CD14-positive monocyte (primary cell): ENCODE measurements around the gene P4HB. TPM values are rescaled to one million over a fixed set of nuclear protein-coding genes. Genes with fewer than 3 reads are reported as not detected.
"Not testable (repeated sequence)": the region's sequence is repeated elsewhere in the genome, so short reads cannot be mapped to it uniquely, and the experiment has no call there.

Source experiments
- DNase-seq, 3 donors: peaks; one replicate each; pipeline ENCODE4 v3.0.0-alpha.2; 2011 to 2022
- H2AFZ ChIP-seq: 2 replicates; pipeline ENCODE4 v1.6.0; 2012; ENCODE audit warnings: mild to moderate bottlenecking, low read depth, low read length, inconsistent platforms; ENCODE audit not compliant: insufficient read depth, poor library complexity, severe bottlenecking
- H3K27ac ChIP-seq, 2 donors: 1 replicate in 1 of 2; 2 replicates in 1 of 2; pipeline ENCODE4 v1.5.1; 2012 to 2013; ENCODE audit warnings: low read length in 2 of 2, control low read depth in 1 of 2, inconsistent platforms in 1 of 2, low read depth in 1 of 2, mild to moderate bottlenecking in 1 of 2
- H3K27me3 ChIP-seq, 2 donors: one replicate each; pipeline versions ENCODE4 v1.6.0 to v1.6.1; 2011 to 2013; ENCODE audit warnings: low read length in 2 of 2; ENCODE audit not compliant: control insufficient read depth in 2 of 2, insufficient read depth in 2 of 2
- H3K36me3 ChIP-seq, 2 donors: replicated peaks in 1 of 2; 1 replicate in 1 of 2; 2 replicates in 1 of 2; pipeline versions ENCODE4 v1.5.1 to v1.6.1; 2012 to 2013; ENCODE audit warnings: low read length in 2 of 2, control low read depth in 1 of 2, inconsistent platforms in 1 of 2, mild to moderate bottlenecking in 1 of 2; ENCODE audit not compliant: insufficient read depth in 2 of 2, control insufficient read depth in 1 of 2
- H3K4me1 ChIP-seq, 2 donors: 1 replicate in 1 of 2; 2 replicates in 1 of 2; pipeline versions ENCODE4 v1.5.1 to v1.6.1; 2012 to 2013; ENCODE audit warnings: low read length in 2 of 2, control low read depth in 1 of 2, inconsistent platforms in 1 of 2, mild to moderate bottlenecking in 1 of 2, moderate library complexity in 1 of 2; ENCODE audit not compliant: insufficient read depth in 2 of 2, control insufficient read depth in 1 of 2
- H3K4me2 ChIP-seq: replicated peaks from 2 replicates; pipeline ENCODE3; 2012; ENCODE audit warnings: low read length, moderate library complexity, mild to moderate bottlenecking; ENCODE audit not compliant: poor library complexity, severe bottlenecking; ENCODE audit errors: extremely low read depth
- H3K4me3 ChIP-seq, 3 experiments: fragments of 200-600 bp in 1 of 3; sonication (generic) in 1 of 3; replicated peaks in 1 of 3; 1 replicate in 2 of 3; 2 replicates in 1 of 3; pipeline ENCODE4 v1.5.1; 2011 to 2013; ENCODE audit warnings: low read length in 3 of 3, mild to moderate bottlenecking in 3 of 3, control low read depth in 2 of 3, low read depth in 2 of 3, inconsistent platforms in 1 of 3, moderate library complexity in 1 of 3
- H3K79me2 ChIP-seq: 2 replicates; pipeline ENCODE4 v1.6.0; 2012; ENCODE audit warnings: mild to moderate bottlenecking, control low read depth, inconsistent platforms, low read length, moderate library complexity; ENCODE audit not compliant: insufficient read depth
- H3K9ac ChIP-seq: 2 replicates; pipeline ENCODE4 v1.6.0; 2017; ENCODE audit warnings: low read length, mild to moderate bottlenecking; ENCODE audit not compliant: insufficient read depth, poor library complexity, severe bottlenecking
- H3K9me3 ChIP-seq, 2 donors: replicated peaks in 1 of 2; 1 replicate in 1 of 2; 2 replicates in 1 of 2; pipeline versions ENCODE4 v1.5.1 to v1.6.1; 2012 to 2013; ENCODE audit warnings: low read length in 2 of 2, control low read depth in 1 of 2; ENCODE audit not compliant: control insufficient read depth in 1 of 2, insufficient read depth in 1 of 2
- H4K20me1 ChIP-seq: 2 replicates; pipeline ENCODE4 v1.6.0; 2012; ENCODE audit warnings: mild to moderate bottlenecking, low read length, control low read depth, moderate library complexity; ENCODE audit not compliant: insufficient read depth
- H3K27ac Mint-ChIP-seq, 7 donors: one replicate each; pipeline ENCODE4 v1.8.0; 2020; ENCODE audit warnings: mild to moderate bottlenecking in 7 of 7, mixed read lengths in 7 of 7, moderate library complexity in 6 of 7, inconsistent platforms in 2 of 7
- H3K27me3 Mint-ChIP-seq, 3 donors: one replicate each; pipeline ENCODE4 v1.8.0; 2021 to 2022; ENCODE audit warnings: low read depth in 3 of 3, mild to moderate bottlenecking in 3 of 3, mixed read lengths in 3 of 3, moderate library complexity in 3 of 3, inconsistent platforms in 1 of 3
- H3K36me3 Mint-ChIP-seq, 2 donors: one replicate each; pipeline ENCODE4 v1.8.0; 2020; ENCODE audit warnings: mixed read lengths in 2 of 2, inconsistent platforms in 1 of 2, mild to moderate bottlenecking in 1 of 2
- H3K4me1 Mint-ChIP-seq: one replicate; pipeline ENCODE4 v1.8.0; 2020; ENCODE audit warnings: mild to moderate bottlenecking, mixed read lengths
- H3K4me3 Mint-ChIP-seq, 2 donors: one replicate each; pipeline ENCODE4 v1.8.0; 2020; ENCODE audit warnings: mild to moderate bottlenecking in 2 of 2, mixed read lengths in 2 of 2, moderate library complexity in 1 of 2
- H3K9me3 Mint-ChIP-seq, 7 donors: one replicate each; pipeline ENCODE4 v1.8.0; 2020 to 2022; ENCODE audit warnings: mixed read lengths in 7 of 7, mild to moderate bottlenecking in 6 of 7, moderate library complexity in 6 of 7, inconsistent platforms in 2 of 7
- WGBS: methylation state at CpG from one replicate; pipeline ENCODE4 v1.1.5; 2013; ENCODE audit warnings: missing lambda C conversion rate; ENCODE audit not compliant: insufficient coverage; 5-methylcytosine and 5-hydroxymethylcytosine counted together
- intact Hi-C, 2 donors: fragments of 100-400 bp; cut with micrococcal nuclease; formaldehyde crosslinking; loops; one replicate each; pipeline versions ENCODE4 v1.15.0 to v1.15.1; 2023
- polyA plus RNA-seq, 3 donors: library from polyadenylated mRNA; depleted of rRNA in 1 of 3; unstranded in 2 of 3; stranded (reverse) in 1 of 3; fragments of 300-500 nt in 2 of 3; fragments of >200 nt in 1 of 3; fragmentation: Illumina TruSeq in 2 of 3; gene quantifications; 1 replicate in 2 of 3; 2 replicates in 1 of 3; pipeline ENCODE4 v1.2.3, GENCODE V29; 2012 to 2021
- TF ChIP-seq, protein P1 (sequence below): fragments of 200-600 bp; IDR thresholded peaks from one replicate; pipeline ENCODE4 v1.8.0; 2022; ENCODE audit warnings: antibody characterized with exemption, mild to moderate bottlenecking

Gene P4HB
- polyA plus RNA-seq, 3 donors, result 108 to 297 (median 291) TPM

DNA sequence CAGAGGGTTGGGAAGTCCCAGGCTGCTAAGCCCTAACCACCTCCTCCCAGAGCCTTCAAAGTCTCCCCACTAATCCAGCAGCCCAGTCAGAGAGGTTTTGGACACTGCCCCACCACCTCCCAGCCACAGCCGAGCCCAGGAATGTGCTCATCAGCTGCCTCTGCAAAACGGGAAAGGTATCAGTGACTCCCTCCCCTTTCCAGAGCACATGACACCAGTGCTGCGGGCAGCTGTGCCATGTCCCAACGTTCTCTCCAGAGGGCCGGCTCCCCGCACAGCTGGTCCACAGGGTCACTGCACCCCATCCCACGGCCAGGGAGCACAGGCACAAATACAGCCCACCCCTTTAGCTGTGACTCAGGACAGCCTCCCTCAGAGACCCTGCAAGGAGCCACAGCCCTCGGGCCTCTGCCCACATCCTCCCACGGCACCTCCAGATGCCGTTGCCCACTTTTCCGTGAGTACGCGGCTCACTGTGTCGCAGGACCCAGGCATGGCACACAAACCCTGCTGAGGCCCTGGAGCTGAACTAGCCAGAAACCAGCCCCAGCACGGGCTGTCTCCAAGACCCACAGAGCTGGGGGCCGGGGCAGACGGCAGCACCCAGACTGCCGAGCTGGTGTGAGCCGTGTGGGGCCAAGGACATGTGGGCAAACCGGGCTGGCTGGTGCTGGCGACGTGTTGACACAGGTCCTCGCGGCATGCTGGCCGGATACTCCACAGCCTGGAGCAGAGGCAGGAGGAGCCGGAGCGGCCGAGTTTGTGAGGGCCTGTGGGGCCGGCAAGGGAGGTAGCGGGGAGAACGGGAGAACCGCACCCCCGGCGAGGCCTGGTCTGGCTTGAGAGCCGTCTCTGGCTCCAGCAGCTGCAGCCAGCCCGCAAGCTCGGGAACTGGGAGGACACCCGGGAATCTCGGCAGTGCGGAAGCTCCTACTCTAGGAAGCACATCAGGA lies 19.2 kb downstream of the P4HB start:
- 43% methylated on average over 36 of the region's 40 CpGs for WGBS
- Histone ChIP-seq H3K27ac (no peak overlapping the region), H3K27me3 (no peaks in the 10 kb centered on the region), H3K4me3 (no peak overlapping the region), H3K9me3 (no peaks in the 10 kb centered on the region), H3K9ac (peak overlapping the region; percentile 27), H3K79me2 (peaks cover 8% of the 10 kb centered on the region), H4K20me1 (peaks cover 24% of the 10 kb centered on the region), H2AFZ (peak overlapping the region; percentile 68), H3K4me2 (peak overlapping the region; percentile 35), H3K4me1 (peaks cover 43 to 44% of the 10 kb centered on the region in 2 donors), H3K36me3 (peaks cover 36 to 38% of the 10 kb centered on the region in 2 donors)
- H3K27me3 Mint-ChIP-seq, result peaks cover 0 to 3% (median 0%) of the 10 kb centered on the region in 3 donors
- intact Hi-C loops, result no loop called here
- H3K27ac Mint-ChIP-seq, result peak overlapping the region in 5 of 7 donors; percentile 25 to 68 (median 43)
- H3K4me1 Mint-ChIP-seq, result peaks cover 44% of the 10 kb centered on the region
- no peaks in the 10 kb centered on the region for H3K9me3 Mint-ChIP-seq
- H3K4me3 Mint-ChIP-seq, result no peak overlapping the region
- peaks cover 33 to 41% of the 10 kb centered on the region in 2 donors for H3K36me3 Mint-ChIP-seq
- TF ChIP-seq, protein P1, sequence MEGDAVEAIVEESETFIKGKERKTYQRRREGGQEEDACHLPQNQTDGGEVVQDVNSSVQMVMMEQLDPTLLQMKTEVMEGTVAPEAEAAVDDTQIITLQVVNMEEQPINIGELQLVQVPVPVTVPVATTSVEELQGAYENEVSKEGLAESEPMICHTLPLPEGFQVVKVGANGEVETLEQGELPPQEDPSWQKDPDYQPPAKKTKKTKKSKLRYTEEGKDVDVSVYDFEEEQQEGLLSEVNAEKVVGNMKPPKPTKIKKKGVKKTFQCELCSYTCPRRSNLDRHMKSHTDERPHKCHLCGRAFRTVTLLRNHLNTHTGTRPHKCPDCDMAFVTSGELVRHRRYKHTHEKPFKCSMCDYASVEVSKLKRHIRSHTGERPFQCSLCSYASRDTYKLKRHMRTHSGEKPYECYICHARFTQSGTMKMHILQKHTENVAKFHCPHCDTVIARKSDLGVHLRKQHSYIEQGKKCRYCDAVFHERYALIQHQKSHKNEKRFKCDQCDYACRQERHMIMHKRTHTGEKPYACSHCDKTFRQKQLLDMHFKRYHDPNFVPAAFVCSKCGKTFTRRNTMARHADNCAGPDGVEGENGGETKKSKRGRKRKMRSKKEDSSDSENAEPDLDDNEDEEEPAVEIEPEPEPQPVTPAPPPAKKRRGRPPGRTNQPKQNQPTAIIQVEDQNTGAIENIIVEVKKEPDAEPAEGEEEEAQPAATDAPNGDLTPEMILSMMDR, result no peak
- peak in 1 of 3 donors; percentile 45 for DNase-seq

DNA sequence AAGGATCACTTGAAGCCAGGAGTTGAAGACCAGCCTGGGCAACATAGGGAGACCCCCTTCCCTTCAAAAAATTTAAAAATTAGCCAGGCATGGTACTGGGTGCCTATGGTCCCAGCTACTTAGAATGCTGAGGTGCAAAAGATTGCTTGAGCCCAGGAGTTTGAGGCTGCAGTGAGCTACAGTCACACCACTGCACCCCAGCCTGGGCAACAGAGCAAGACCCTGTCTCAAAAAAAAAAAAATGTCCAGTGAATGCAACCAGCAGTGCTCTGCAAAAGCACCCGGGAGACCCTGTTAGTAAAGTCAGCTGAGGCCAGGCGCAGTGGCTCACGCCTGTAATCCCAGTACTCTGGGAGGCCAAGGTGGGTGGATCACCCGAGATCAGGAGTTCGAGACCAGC lies 20.3 kb downstream of the P4HB start:
- H3K9ac ChIP-seq, H2AFZ ChIP-seq, DNase-seq, H3K9me3 ChIP-seq, H3K4me2 ChIP-seq, H3K27ac ChIP-seq, H3K9me3 Mint-ChIP-seq, H3K4me3 Mint-ChIP-seq, H3K4me3 ChIP-seq, H3K27me3 ChIP-seq, H3K27me3 Mint-ChIP-seq, intact Hi-C loops: not testable (repeated sequence)
- H3K27ac Mint-ChIP-seq, result peak overlapping the region in 1 of 7 donors; percentile 41
- H4K20me1 ChIP-seq, result peaks cover 19% of the 10 kb centered on the region
- peaks cover 26 to 33% of the 10 kb centered on the region in 2 donors for H3K36me3 Mint-ChIP-seq
- peaks cover 50% of the 10 kb centered on the region for H3K4me1 Mint-ChIP-seq
- H3K79me2 ChIP-seq, result peaks cover 16% of the 10 kb centered on the region
- H3K4me1 ChIP-seq, result peaks cover 47 to 50% of the 10 kb centered on the region in 2 donors
- 88% methylated on average over 3 of the region's 5 CpGs for WGBS
- H3K36me3 ChIP-seq, result peaks cover 25 to 27% of the 10 kb centered on the region in 2 donors
